ENCODE measurements around the gene STK25. TPM values are rescaled to one million over a fixed set of nuclear protein-coding genes. Genes with fewer than 3 reads are reported as not detected.

STK25 gene
- total RNA-seq, 1 donor from 2014 or later, result 197 TPM

DNA sequence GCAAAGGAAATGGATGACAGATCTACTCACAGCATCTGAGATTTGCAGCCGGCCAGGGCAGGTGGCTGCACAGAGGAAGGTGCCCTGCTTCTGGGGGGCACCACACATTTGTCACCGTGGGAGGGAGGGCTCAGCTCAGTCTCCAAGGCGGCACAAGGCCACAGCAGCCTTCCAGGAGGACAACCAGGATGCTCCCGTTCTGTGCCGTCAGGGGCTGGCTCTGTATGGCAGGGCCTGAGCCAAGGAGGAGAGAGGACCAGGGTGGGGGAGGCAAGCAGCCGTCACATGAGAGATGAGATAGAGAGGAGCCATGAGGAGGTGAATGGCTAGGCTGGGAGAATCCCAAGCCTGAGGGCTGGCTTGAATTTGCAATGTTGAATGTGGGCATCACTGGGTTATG is 45.6 kb upstream of the STK25 start:
- TF ChIP-seq POLR2A (IDR thresholded peaks at IDR 0.05) (no peak), POLR2AphosphoS5 (IDR thresholded peaks at IDR 0.05; ENCODE audit: insufficient read depth in 1 of 2, low read depth in 1 of 2) (no peak), CTCF (IDR thresholded peaks at IDR 0.05) (no peak)
- no peak for DNase-seq (ENCODE audit: extremely low spot score in 2 of 2)
- H3K4me1 ChIP-seq, result no peaks in the 10 kb centered on the region
- H3K36me3 ChIP-seq, result no peaks in the 10 kb centered on the region
- H3K27ac ChIP-seq, result no peak overlapping the region
- intact Hi-C loops (cut with DNase I), result no loop called here
- H3K4me3 ChIP-seq, result no peak overlapping the region
- no peaks in the 10 kb centered on the region for H3K9me3 ChIP-seq
- no peaks in the 10 kb centered on the region for H3K27me3 ChIP-seq

DNA sequence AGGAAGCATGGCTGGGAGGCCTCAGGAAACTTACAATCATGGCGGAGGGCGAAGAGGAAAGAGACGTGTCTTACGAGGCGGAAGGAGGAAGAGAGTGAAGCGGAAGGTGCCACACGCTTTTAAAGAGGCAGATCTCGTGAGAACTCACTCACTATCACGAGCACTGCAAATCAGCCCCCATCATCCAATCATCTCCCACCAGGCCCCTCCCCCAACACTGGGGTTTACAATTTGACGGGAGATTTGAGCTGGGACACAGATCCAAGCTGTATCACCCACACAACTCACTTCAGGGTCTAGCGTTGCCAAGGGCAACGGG is 45.1 kb upstream of the STK25 start:
- Histone ChIP-seq H3K27ac (no peak overlapping the region), H3K27me3 (no peaks in the 10 kb centered on the region), H3K9me3 (no peaks in the 10 kb centered on the region), H3K4me3 (no peak overlapping the region), H3K36me3 (no peaks in the 10 kb centered on the region), H3K4me1 (no peaks in the 10 kb centered on the region)
- TF ChIP-seq CTCF (IDR thresholded peaks at IDR 0.05) (no peak), POLR2AphosphoS5 (IDR thresholded peaks at IDR 0.05; ENCODE audit: insufficient read depth in 1 of 2, low read depth in 1 of 2) (no peak), POLR2A (IDR thresholded peaks at IDR 0.05) (no peak)
- no peak for DNase-seq (ENCODE audit: extremely low spot score in 2 of 2)
- intact Hi-C loops (cut with DNase I), result no loop called here

DNA sequence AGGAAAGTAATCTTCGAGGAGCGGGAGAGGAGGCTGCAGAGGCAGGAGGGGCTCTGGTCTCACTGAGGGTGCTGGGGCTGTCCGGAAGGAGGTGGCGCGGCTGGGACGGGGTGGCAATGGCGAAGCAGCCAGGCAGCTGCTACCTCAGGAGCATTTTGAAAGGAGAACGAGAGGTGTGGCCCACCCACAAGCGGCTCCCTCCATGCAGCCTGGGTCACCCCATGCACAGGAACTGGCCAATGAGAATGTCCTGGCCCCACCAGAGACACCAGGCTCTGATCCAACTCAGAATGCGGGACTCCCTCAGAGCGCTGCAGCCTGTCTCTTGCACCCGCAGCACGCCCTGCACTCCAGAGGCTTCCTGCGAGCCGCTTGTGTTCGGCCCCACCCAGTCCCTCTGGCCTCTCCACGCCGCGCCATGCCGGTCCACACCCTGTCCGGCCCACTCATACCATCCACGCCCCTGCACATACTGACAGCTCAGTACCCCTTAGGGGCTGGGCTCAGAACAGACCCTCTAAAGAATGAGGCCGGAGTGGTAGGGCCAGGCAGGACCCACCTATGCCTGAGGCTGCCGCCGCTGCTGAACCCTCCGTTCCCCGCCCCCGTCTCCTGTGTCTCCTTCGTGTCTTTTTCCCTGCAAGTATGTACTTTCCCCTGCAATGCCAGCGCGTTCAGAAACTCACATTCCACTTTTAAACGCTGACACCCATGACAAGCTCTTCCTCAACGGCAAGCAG is 43.8 kb upstream of the STK25 start:
- Histone ChIP-seq H3K27ac (no peak overlapping the region), H3K27me3 (no peaks in the 10 kb centered on the region), H3K4me1 (peaks cover 4% of the 10 kb centered on the region), H3K9me3 (no peaks in the 10 kb centered on the region), H3K4me3 (no peak overlapping the region), H3K36me3 (no peaks in the 10 kb centered on the region)
- DNase-seq (ENCODE audit: extremely low spot score in 2 of 2), result no peak
- no peak for TF ChIP-seq POLR2A (IDR thresholded peaks at IDR 0.05)
- no peak for TF ChIP-seq POLR2AphosphoS5 (IDR thresholded peaks at IDR 0.05; ENCODE audit: insufficient read depth in 1 of 2, low read depth in 1 of 2)
- no peak for TF ChIP-seq CTCF (IDR thresholded peaks at IDR 0.05)
- intact Hi-C loops (cut with DNase I), result no loop called here

DNA sequence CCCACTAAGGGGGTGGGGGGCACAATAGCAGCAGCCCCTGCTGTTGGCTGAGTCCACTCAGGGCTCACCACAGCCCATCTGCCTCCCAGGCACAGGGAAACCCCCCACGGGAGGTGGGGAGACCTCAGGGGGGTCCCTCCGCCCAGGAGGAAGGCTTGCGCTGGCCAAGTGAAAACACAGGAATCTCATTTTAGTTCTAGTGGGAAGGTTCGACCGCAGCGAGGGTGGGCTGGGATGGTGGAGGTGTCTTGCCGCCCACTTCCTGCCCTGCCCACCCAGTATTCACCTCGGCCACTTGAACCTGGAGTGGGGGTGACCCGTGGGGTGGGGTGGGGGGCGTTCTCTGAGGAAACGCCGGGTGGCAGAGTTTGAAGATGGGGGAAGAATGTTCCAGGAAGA is 43.2 kb upstream of the STK25 start:
- Histone ChIP-seq H3K9me3 (no peaks in the 10 kb centered on the region), H3K4me1 (peaks cover 10% of the 10 kb centered on the region), H3K36me3 (no peaks in the 10 kb centered on the region), H3K27me3 (no peaks in the 10 kb centered on the region), H3K27ac (no peak overlapping the region), H3K4me3 (no peak overlapping the region)
- DNase-seq (ENCODE audit: extremely low spot score in 2 of 2), result no peak
- intact Hi-C loops (cut with DNase I), result no loop called here
- TF ChIP-seq CTCF (IDR thresholded peaks at IDR 0.05) (no peak), POLR2A (IDR thresholded peaks at IDR 0.05) (no peak), POLR2AphosphoS5 (IDR thresholded peaks at IDR 0.05; ENCODE audit: insufficient read depth in 1 of 2, low read depth in 1 of 2) (no peak)

All from vagina (tissue), 2 donors.